Upper lobe of left lung (tissue), 4 donors: ENCODE measurements around the gene ZSWIM8.
A peak's percentile ranks its signal among the peaks of the same experiment; 100 is the strongest.

Experiments
- POLR2A ChIP-seq, 4 donors: fragments of 450-650 bp; IDR thresholded peaks; one replicate each; pipeline ENCODE4 v1.5.1; 2016 to 2017; ENCODE audit warnings: antibody characterized with exemption in 4 of 4, mild to moderate bottlenecking in 2 of 4
- TF ChIP-seq, protein P1 (sequence below), 6 experiments: fragments of 450-650 bp in 4 of 6; fragments of 200-600 bp in 2 of 6; sonication (generic) in 2 of 6; IDR thresholded peaks; one replicate each; pipeline ENCODE4 v1.5.1; 2016 to 2019; ENCODE audit warnings: antibody characterized with exemption in 6 of 6

DNA sequence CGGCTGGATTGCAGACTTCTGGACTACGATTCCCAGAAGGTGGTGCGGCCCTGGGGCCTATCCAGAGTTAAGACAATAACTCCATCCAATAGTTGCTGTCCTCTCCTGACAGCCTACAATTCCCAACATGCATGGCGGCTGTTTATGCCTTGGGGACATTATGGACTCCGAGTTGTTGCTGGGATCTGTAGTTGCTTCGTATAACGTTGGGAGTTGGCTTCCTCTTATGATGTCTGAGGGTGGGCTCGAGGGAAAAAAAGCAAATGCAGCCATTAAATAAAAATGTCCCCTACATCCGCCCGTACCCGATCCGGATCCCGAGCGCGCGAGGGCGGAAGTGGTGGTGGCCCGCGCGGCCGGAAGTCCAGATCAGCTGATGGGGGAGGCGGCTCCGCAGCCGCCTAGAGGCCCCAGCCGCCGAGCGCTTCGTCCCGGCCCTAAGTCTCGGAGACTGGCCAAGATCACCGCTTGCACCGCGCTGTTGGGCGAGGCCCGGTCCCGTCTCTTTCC lies at the start of gene ZSWIM8:
- TF ChIP-seq, protein P1, sequence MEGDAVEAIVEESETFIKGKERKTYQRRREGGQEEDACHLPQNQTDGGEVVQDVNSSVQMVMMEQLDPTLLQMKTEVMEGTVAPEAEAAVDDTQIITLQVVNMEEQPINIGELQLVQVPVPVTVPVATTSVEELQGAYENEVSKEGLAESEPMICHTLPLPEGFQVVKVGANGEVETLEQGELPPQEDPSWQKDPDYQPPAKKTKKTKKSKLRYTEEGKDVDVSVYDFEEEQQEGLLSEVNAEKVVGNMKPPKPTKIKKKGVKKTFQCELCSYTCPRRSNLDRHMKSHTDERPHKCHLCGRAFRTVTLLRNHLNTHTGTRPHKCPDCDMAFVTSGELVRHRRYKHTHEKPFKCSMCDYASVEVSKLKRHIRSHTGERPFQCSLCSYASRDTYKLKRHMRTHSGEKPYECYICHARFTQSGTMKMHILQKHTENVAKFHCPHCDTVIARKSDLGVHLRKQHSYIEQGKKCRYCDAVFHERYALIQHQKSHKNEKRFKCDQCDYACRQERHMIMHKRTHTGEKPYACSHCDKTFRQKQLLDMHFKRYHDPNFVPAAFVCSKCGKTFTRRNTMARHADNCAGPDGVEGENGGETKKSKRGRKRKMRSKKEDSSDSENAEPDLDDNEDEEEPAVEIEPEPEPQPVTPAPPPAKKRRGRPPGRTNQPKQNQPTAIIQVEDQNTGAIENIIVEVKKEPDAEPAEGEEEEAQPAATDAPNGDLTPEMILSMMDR (IDR thresholded peaks at IDR 0.05): peak in 1 of 6 experiments; percentile 31
- peak in 3 of 4 donors; percentile 70 to 86 (median 74) for TF ChIP-seq POLR2A (IDR thresholded peaks at IDR 0.05)
